MM.1S (cell line): ENCODE results near the gene GPR34.

Experiments used
- DNase-seq: peaks from one replicate; pipeline ENCODE4 v3.0.0-alpha.2; 2015
- H2AFZ ChIP-seq: fragments of 300-600 bp; sonication (generic); 2 replicates; pipeline ENCODE4 v1.6.0; 2016; ENCODE audit warnings: antibody characterized with exemption, low read length
- H3F3A ChIP-seq: fragments of 300-600 bp; sonication (generic); 2 replicates; pipeline ENCODE4 v1.6.1; 2016; ENCODE audit warnings: mild to moderate bottlenecking, antibody characterized with exemption, low read length, moderate library complexity, mixed read lengths; ENCODE audit not compliant: insufficient read depth
- H3K27ac ChIP-seq: fragments of 300-600 bp; sonication (generic); 2 replicates; pipeline ENCODE4 v1.5.1; 2016; ENCODE audit warnings: mild to moderate bottlenecking, low read length
- H3K27me3 ChIP-seq: fragments of 300-600 bp; sonication (generic); replicated peaks from 2 replicates; pipeline ENCODE4 v1.6.0; 2016; ENCODE audit warnings: low read length; ENCODE audit not compliant: insufficient read depth
- H3K36me3 ChIP-seq: fragments of 300-600 bp; sonication (generic); replicated peaks from 2 replicates; pipeline ENCODE4 v1.6.1; 2016; ENCODE audit warnings: mild to moderate bottlenecking, low read length, mixed read lengths; ENCODE audit not compliant: insufficient read depth
- H3K4me1 ChIP-seq: fragments of 300-600 bp; sonication (generic); 2 replicates; pipeline ENCODE4 v1.6.1; 2016; ENCODE audit warnings: low read length, mixed read lengths
- H3K4me2 ChIP-seq: fragments of 300-600 bp; sonication (generic); 2 replicates; pipeline ENCODE4 v1.6.0; 2016; ENCODE audit warnings: low read depth, low read length
- H3K4me3 ChIP-seq: fragments of 300-600 bp; sonication (generic); 2 replicates; pipeline ENCODE4 v1.5.1; 2016; ENCODE audit warnings: low read length, mixed read lengths
- H3K79me2 ChIP-seq: fragments of 300-600 bp; sonication (generic); 2 replicates; pipeline ENCODE4 v1.6.1; 2016; ENCODE audit warnings: mixed run types, low read length, mixed read lengths
- H3K9ac ChIP-seq: fragments of 300-600 bp; sonication (generic); 2 replicates; pipeline ENCODE4 v1.6.1; 2016; ENCODE audit warnings: low read length, mixed read lengths
- H3K9me2 ChIP-seq: fragments of 300-600 bp; sonication (generic); replicated peaks from 2 replicates; pipeline ENCODE4 v1.6.1; 2016; ENCODE audit warnings: mild to moderate bottlenecking, low read length, mixed read lengths; ENCODE audit not compliant: insufficient read depth
- H3K9me3 ChIP-seq: fragments of 300-600 bp; sonication (generic); replicated peaks from 2 replicates; pipeline ENCODE4 v1.6.1; 2016; ENCODE audit warnings: mild to moderate bottlenecking, low read length, mixed read lengths; ENCODE audit not compliant: insufficient read depth
- H4K20me1 ChIP-seq: fragments of 300-600 bp; sonication (generic); 2 replicates; pipeline ENCODE4 v1.6.1; 2016; ENCODE audit warnings: mild to moderate bottlenecking, low read length, moderate library complexity, mixed read lengths; ENCODE audit not compliant: insufficient read depth
- EZH2 ChIP-seq: fragments of 300-600 bp; sonication (generic); optimal IDR thresholded peaks from 2 replicates; pipeline ENCODE3; 2017; ENCODE audit warnings: low read depth, mild to moderate bottlenecking, antibody characterized with exemption, low read length, mixed read lengths
- EZH2phosphoT487 ChIP-seq: fragments of 300-600 bp; sonication (generic); IDR thresholded peaks from 2 replicates; pipeline ENCODE4 v1.6.1; 2018; ENCODE audit warnings: antibody characterized with exemption, low read length
- TF ChIP-seq, protein P1 (sequence below): fragments of 300-600 bp; sonication (generic); IDR thresholded peaks from 2 replicates; pipeline ENCODE4 v1.5.1; 2016; ENCODE audit warnings: antibody characterized with exemption, low read length, mixed read lengths

Gene GPR34

DNA sequence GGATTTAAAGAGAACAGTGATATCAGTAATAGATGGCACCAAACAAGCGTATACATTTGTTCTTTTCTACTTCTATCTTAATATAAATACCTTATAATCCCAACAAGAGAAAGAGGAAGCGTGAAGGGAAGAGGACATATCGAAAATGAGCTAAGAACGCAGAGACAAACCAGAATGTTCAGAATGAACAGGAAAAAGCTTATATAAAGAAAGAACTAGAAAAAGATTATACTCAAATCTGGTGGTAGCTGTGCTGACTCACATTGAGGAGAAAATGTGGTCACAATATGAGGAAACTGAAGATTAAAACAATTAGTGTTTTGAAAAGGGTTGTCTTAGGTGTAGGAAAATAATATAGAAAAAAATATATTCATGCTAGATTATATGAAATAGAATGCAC, 2.0 kb upstream of the GPR34 start:
- Histone ChIP-seq H3K4me1 (no peaks in the 10 kb centered on the region), H3K9me2 (no peaks in the 10 kb centered on the region), H3K27ac (no peak overlapping the region), H2AFZ (no peak overlapping the region), H3F3A (no peaks in the 10 kb centered on the region), H3K36me3 (no peaks in the 10 kb centered on the region), H3K4me2 (no peak overlapping the region), H3K4me3 (no peak overlapping the region), H4K20me1 (no peaks in the 10 kb centered on the region), H3K27me3 (no peaks in the 10 kb centered on the region), H3K9me3 (no peaks in the 10 kb centered on the region), H3K79me2 (no peaks in the 10 kb centered on the region), H3K9ac (no peak overlapping the region)
- TF ChIP-seq, protein P1, sequence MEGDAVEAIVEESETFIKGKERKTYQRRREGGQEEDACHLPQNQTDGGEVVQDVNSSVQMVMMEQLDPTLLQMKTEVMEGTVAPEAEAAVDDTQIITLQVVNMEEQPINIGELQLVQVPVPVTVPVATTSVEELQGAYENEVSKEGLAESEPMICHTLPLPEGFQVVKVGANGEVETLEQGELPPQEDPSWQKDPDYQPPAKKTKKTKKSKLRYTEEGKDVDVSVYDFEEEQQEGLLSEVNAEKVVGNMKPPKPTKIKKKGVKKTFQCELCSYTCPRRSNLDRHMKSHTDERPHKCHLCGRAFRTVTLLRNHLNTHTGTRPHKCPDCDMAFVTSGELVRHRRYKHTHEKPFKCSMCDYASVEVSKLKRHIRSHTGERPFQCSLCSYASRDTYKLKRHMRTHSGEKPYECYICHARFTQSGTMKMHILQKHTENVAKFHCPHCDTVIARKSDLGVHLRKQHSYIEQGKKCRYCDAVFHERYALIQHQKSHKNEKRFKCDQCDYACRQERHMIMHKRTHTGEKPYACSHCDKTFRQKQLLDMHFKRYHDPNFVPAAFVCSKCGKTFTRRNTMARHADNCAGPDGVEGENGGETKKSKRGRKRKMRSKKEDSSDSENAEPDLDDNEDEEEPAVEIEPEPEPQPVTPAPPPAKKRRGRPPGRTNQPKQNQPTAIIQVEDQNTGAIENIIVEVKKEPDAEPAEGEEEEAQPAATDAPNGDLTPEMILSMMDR: no peak
- DNase-seq: no peak

GRCh38 chrX:41688156-41688555, 617 bp upstream of the GPR34 start:
- no peak for DNase-seq
- no peak overlapping the region for H2AFZ ChIP-seq
- no peaks in the 10 kb centered on the region for H3K9me3 ChIP-seq
- no peaks in the 10 kb centered on the region for H4K20me1 ChIP-seq
- no peak overlapping the region for H3K4me2 ChIP-seq
- no peaks in the 10 kb centered on the region for H3K4me1 ChIP-seq
- H3K9ac ChIP-seq: no peak overlapping the region
- no peaks in the 10 kb centered on the region for H3K9me2 ChIP-seq
- H3F3A ChIP-seq: no peaks in the 10 kb centered on the region
- H3K4me3 ChIP-seq: no peak overlapping the region
- no peaks in the 10 kb centered on the region for H3K36me3 ChIP-seq
- no peak overlapping the region for H3K27ac ChIP-seq
- TF ChIP-seq EZH2 (no peak), EZH2phosphoT487 (no peak)
- TF ChIP-seq, protein P1: no peak
- no peaks in the 10 kb centered on the region for H3K79me2 ChIP-seq
- H3K27me3 ChIP-seq: no peaks in the 10 kb centered on the region

DNA sequence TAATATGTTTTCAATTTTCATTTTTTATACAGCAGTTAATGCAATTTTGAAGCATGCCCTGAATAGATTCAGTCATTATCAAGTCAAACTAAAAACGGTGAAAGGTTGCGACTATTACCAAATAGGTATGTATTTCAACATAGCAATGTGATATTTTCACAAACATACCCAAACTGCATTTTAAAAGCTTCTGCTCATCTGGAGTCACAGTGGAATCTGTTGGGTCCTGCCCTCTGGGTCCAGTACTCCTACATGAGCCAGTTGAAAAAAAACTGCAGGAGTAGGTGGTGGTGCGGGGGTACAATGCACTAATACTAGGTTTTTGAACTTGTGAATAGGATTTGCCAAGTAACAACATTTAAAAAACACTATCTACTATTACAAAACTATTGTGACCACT, 938 bp downstream of the GPR34 start:
- Histone ChIP-seq H4K20me1 (no peaks in the 10 kb centered on the region), H3K27me3 (no peaks in the 10 kb centered on the region), H3K9ac (no peak overlapping the region), H3F3A (no peaks in the 10 kb centered on the region), H2AFZ (no peak overlapping the region), H3K4me1 (no peaks in the 10 kb centered on the region), H3K79me2 (no peaks in the 10 kb centered on the region), H3K27ac (no peak overlapping the region), H3K9me3 (no peaks in the 10 kb centered on the region), H3K4me3 (no peak overlapping the region), H3K9me2 (no peaks in the 10 kb centered on the region), H3K4me2 (no peak overlapping the region), H3K36me3 (no peaks in the 10 kb centered on the region)
- TF ChIP-seq, protein P1: no peak
- no peak for TF ChIP-seq EZH2phosphoT487
- TF ChIP-seq EZH2: no peak
- no peak for DNase-seq
